SH-SY5Y (cell line): ENCODE results near the gene SLC51B.

Source experiments
- GATA2 ChIP-seq: IDR thresholded peaks from 2 replicates; pipeline ENCODE4 v1.6.1; 2011; ENCODE audit warnings: mild to moderate bottlenecking, low read depth, low read length
- GATA3 ChIP-seq: IDR thresholded peaks from 2 replicates; pipeline ENCODE4 v1.6.1; 2011; ENCODE audit warnings: low read depth, mild to moderate bottlenecking, low read length, moderate library complexity

DNA sequence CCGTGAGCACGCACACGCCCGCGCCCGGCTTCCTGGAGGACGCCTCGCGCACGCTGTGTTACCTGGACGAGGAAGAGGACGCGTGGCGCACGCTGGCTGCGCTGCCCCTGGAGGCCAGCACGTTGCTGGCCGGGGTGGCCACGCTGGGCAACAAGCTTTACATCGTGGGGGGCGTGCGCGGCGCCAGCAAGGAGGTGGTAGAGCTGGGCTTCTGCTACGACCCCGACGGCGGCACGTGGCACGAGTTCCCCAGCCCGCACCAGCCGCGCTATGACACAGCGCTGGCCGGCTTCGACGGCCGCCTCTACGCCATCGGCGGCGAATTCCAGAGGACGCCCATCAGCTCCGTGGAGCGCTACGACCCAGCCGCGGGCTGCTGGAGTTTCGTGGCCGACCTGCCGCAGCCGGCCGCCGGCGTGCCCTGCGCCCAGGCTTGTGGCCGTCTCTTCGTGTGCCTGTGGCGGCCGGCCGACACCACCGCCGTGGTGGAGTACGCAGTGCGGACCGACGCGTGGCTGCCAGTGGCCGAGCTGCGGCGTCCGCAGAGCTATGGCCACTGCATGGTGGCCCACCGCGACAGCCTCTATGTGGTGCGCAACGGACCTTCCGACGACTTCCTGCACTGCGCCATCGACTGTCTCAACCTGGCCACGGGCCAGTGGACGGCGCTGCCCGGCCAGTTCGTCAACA lies 32.2 kb downstream of the SLC51B start:
- TF ChIP-seq GATA2 (no peak), GATA3 (no peak)
